ENCODE measurements around the gene ZBP1.

ZBP1 gene

DNA sequence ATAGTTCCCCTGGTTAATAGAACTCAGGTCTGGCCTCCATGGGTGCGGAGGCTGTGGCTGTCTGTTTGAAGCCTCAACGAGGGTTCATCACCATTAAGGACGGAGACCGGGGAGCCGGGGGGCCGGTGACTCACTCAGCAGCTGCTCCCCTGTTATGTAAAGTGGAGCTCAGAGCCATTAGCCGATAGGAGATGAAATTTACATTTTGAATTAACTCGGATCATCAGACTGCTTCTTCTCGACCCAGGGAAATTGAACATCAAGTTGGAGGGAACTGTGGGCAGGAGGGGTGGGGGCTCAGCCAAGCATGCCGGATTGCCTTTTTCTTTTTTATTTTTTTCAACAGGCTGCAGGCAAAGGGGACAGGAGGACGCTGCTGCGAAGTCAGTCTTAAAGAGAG, 47.0 kb downstream of the ZBP1 start:
- no peak for DNase-seq (ENCODE audit: low read depth, low spot score)

DNA sequence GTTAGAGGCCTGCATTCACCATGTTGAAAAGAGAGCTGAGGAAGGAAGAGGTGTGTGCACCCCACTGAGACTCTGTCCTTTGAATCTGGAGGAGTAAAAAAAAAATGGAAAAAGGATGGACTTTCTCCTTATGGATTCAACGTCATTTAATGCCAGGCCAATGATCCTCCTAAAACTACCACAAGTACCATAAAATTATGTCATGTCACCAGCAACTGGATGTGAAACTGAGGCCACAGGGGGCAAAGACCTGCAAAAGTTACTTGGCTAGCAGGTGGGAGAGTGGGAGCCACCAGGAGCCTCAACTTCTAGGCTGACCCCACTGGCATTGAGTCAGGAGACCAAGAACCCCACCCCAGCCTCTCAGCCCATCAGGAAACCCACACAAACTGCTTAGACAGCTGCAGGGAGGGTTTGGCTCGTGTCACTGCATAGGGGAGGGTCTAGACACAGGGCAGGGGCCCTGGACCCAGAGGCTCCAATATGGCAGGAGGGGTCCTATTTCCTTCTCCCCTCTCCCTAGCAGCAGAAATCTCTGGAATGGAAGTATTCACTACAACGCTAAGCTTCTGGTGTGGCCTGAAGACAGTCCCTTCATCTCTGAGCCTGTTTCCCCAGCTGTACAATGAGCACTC, 48.3 kb downstream of the ZBP1 start:
- no peak for DNase-seq (ENCODE audit: low read depth, low spot score)

DNA sequence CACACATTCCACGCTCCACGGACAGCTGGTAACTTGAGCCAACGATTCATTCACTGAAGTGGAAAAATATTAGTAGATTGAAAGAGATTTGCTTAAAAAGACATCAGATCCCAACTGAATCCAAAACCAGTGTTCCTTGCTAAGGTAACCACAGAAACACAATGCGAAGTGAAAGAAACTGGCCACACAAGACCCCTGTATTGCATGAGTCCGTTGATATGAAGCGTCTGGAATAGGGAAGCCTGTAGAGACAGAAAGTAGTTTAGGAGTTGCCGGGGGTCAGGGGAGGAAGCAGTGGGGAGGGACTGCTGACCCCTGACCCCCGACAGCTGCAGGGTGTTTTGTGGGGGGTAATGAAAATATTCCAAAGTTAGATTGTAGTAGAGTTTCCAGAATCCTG, 49.3 kb downstream of the ZBP1 start:
- DNase-seq (ENCODE audit: low read depth, low spot score) = no peak

DNA sequence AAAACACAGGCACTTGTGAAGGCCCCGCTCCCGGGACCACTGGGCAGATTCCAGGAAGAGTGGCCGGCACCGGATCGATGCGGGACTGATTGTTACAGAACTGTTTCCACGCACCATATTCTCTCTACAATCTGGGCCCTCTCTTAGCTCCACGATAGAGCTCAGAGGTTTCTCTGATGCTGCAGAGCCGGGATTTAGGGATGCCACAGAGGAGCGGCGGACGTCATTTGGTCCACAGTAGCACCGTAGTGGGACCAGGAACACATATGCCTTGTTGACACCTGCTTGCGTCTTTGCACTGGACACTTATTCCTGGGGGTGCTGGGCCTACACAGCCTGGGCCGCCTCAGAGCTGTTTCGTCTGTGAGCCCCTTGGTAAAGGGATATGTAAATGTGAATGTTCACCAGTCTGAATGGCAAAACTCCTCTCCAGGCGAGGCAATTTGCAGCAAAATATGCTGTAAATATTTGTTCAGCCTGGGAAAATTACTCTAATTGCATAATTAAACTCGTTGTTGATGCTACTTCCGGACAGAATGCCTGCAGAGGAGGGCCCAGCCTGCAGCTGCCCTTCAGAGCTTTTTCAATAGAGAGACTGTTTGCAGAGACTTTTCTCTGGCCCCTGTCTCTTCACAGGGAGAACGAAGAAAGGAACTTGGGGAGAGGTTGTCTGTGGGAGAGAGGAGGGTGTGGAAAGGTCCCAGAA, 49.9 kb downstream of the ZBP1 start:
- DNase-seq (ENCODE audit: low read depth, low spot score) = no peak

DNA sequence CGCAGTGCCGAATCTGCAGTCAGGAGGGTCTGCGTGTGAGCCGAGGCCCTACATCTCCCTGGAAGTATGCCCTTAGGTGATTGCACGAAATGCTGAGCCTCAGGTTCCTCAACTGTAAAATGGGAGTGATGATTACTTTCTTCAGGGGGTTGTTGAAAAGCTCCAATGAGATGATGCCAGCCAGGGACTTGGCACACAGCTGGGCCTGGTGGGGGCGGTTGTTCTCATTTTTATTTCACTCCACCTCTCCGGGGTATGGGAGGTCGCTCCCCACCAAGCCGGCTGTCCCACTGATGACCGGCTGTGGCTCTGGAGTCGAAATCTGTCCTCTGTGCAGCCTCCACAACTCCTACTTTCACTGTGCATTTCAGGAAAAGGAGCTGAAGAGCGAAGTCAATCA, 51.3 kb downstream of the ZBP1 start:
- no peak for DNase-seq (ENCODE audit: low read depth, low spot score)

DNA sequence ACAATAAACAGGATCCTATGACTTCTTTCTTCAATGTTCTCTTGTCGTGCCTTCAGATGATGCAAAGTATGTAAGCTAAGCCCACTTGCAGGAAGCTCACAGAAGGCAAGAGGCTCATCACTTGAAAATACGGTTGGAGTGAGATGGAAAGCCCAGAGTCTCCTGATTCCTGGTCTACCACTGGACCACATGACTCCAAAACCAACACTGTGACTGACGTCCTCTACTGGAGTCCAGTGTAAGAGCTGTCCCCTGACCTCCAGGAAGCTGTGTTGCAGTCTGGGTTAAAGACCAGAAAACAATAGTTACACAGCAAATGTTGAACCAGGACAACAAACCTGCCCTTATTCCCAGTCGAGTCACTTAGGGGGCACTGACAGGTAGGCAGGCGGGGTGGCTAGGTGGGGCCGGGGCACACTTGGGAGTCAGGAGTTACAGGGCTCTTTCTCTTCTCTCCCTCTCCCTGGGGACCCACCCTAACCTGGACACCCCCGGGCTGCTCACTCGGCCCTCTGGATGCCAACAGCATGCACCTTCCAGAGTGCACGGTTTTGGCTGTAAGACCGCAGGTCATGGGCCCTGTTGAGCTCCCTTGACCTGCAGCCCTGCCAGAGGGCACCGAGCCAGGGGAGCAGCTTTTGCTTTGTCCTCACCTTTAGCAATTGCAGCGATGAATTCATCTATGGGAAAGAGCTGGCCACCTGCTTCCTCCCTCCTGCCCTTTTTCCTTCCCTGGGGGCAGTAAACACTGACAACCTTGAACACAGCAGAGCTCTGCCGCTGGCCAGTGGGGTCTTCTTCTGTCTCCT, 51.9 kb downstream of the ZBP1 start:
- no peak for DNase-seq (ENCODE audit: low read depth, low spot score)

DNA sequence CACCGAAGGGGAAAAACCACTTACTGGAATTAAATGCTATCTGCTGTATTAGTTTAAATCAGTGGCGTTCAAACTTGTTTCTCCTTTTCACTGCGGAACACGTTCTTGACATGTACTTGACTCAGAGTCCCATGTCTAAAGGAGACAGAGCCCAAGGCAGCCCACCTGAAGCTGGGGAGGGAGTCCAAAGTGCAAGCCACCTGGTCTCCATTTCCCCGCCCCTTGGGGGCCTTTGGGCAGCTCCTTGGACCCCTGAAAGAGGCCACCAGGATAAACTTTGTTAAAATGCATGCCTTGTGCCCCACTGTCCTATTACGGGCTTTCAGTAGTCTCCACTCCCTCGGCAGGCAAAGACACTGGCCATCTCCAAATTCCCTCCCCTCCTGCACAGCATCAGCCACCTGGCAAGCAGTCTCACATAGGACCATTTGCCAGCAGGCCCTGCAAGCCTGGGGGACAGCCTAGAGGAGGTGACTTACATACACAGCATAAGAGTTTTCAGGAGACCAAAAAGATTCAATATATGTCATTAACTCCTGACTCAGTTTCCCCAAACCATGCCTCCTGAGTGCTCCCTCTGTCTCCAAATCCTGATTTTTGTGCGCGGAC, 52.7 kb downstream of the ZBP1 start:
- DNase-seq (ENCODE audit: low read depth, low spot score) = no peak

DNA sequence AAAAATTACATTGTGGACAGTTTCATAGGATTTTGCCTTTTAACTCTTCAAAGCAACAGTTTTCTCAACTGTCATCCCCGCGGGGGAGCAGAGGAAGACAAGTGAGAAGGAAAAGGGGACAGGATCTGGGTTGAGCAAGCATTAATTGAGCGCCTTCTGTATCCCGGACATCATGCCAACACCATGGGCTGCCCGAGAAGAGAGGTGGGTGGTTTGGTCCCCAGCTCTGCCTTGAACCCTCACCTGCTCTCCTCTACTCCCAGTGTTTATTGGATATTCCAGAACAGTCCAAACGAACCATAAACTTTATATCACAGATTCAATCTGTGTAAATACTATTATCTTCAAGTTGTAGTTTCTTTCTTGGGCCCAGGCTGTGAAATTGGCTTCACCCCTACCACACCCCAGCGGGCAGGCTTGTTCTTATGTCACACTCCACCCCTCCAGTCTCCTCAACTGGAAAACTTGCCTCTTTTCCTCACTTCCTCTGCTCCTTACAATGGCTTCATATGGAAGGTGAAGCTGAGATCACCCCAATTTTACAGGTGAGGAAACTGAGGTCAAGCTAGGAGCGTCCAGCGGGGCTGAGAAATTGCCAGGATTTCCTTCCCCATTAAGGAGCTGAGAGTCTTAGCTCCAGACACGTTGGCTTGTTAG, 53.3 kb downstream of the ZBP1 start:
- no peak for DNase-seq (ENCODE audit: low read depth, low spot score)

DNA sequence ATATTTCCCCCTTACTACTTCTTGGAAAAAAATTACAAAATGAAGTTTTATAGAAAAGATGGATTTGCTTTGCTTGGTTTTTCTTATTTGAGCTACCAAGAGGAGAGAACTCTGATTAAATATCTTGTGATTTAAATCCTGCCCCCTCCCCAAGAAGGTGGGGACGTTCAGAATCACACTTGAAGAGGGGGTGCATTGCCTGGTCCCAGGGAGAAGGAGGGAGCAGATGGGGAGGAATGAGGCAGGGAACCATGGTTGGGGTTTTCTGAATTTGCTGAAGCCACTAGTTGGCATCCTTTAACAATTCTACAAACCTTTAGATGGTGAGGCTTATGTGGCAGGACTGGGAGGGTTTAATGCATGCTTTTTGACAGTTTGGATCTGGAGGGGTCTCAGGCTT, 53.8 kb downstream of the ZBP1 start:
- no peak for DNase-seq (ENCODE audit: low read depth, low spot score)

DNA sequence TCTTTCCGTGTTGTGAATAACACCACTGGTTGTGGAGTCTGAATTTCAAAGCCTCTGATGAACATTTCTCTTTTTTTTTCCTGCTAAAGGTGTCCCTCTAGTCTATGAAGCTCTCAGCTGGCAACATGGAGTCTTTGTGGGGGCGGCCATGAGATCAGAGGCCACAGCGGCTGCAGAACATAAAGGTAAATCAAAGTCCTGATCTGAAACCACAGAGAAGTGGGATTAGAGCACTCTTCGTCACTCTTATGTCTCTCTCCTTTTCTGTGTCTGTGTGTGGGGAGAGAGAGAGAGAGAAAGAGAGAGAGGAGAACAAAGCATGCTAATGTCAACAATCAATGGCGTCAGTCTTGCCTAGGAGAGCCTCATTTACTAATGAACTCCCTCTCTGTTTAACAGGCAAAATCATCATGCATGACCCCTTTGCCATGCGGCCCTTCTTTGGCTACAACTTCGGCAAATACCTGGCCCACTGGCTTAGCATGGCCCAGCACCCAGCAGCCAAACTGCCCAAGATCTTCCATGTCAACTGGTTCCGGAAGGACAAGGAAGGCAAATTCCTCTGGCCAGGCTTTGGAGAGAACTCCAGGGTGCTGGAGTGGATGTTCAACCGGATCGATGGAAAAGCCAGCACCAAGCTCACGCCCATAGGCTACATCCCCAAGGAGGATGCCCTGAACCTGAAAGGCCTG, 55.1 kb downstream of the ZBP1 start:
- DNase-seq (ENCODE audit: low read depth, low spot score) = no peak

DNA sequence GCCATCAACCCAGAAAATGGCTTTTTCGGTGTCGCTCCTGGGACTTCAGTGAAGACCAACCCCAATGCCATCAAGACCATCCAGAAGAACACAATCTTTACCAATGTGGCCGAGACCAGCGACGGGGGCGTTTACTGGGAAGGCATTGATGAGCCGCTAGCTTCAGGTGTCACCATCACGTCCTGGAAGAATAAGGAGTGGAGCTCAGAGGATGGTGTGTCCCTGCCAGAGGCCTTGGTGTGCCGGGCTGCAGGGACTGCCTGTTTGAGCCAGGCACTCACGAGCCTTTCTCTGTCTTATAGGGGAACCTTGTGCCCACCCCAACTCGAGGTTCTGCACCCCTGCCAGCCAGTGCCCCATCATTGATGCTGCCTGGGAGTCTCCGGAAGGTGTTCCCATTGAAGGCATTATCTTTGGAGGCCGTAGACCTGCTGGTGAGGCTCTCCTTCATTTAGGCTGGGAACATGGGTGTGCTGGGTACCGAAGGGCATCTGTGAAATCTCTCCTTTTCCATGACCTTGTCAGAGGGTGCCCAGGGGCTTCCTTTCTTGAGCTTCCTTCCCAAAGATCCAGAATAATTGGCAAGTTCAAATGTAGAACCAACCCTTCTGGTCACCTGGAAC, 55.9 kb downstream of the ZBP1 start:
- no peak for DNase-seq (ENCODE audit: low read depth, low spot score)

DNA sequence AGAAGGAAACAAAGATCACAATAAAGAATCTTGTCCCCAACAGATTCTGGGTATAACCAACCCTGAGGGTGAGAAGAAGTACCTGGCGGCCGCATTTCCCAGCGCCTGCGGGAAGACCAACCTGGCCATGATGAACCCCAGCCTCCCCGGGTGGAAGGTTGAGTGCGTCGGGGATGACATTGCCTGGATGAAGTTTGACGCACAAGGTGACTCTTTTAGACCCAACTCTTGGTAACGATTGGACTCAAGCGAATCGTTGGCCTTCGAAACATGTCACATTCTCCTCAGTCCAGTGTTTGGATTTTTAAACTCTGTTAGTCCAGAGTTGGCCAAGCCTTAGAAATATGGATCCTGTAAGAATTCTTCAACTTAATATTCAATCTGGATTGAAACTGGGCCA, 56.7 kb downstream of the ZBP1 start:
- no peak for DNase-seq (ENCODE audit: low read depth, low spot score)

DNA sequence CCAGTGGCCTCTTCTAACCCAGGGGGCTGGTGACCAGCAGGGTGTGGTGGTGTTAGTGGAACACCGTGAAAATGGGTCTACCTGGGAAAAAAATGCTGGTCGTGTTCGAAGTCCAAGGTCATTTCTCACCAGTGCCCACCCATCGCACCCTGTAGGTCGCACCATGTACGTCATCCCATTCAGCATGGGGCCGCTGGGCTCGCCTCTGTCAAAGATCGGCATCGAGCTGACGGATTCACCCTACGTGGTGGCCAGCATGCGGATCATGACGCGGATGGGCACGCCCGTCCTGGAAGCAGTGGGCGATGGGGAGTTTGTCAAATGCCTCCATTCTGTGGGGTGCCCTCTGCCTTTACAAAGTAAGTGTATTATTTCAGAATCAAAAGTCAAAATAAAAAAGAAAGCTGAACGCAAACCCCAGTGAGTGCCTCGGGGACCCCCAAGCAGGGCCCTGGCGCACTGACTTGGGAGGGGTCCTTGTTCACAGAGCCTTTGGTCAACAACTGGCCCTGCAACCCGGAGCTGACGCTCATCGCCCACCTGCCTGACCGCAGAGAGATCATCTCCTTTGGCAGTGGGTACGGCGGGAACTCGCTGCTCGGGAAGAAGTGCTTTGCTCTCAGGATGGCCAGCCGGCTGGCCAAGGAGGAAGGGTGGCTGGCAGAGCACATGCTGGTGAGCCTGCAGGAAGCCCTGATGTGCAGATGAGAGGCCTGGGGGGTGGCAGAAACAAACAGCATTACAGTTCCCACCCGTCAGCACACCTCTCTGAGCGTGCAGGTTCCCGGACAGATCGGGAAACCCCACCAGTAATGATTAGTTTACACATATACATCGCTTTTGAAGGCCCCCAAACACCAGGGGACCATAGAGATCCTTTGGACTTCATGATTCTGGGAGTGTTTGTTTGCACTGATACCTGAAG, 57.4 kb downstream of the ZBP1 start:
- no peak for DNase-seq (ENCODE audit: low read depth, low spot score)

DNA sequence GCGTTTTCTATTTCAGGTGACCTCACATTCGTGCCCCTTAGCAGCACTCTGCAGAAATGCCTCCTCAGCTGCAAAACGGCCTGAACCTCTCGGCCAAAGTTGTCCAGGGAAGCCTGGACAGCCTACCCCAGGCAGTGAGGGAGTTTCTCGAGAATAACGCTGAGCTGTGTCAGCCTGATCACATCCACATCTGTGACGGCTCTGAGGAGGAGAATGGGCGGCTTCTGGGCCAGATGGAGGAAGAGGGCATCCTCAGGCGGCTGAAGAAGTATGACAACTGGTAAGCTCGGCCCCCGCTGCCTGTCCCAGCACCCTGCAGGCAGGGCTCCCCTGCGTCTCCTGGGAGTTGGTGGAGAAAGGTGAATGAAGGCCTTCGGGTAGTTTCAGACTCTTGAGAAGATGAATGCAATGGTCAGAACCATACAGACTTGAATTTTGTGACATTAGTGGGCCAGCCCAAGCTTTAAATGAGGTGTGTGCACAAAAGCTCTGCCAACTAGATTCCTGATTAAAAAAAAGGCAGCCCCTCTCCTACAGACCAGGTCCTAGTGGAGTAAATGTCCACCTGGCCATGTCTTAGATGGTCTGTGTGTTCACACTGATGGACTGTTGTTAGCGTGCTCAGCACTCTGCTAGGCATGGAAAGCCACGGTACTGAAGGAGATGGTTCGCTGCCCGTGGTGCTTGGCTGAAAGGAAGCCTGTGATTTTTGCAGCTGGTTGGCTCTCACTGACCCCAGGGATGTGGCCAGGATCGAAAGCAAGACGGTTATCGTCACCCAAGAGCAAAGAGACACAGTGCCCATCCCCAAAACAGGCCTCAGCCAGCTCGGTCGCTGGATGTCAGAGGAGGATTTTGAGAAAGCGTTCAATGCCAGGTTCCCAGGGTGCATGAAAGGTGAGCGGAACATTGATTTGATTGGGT, 58.6 kb downstream of the ZBP1 start:
- DNase-seq (ENCODE audit: low read depth, low spot score) = no peak

DNA sequence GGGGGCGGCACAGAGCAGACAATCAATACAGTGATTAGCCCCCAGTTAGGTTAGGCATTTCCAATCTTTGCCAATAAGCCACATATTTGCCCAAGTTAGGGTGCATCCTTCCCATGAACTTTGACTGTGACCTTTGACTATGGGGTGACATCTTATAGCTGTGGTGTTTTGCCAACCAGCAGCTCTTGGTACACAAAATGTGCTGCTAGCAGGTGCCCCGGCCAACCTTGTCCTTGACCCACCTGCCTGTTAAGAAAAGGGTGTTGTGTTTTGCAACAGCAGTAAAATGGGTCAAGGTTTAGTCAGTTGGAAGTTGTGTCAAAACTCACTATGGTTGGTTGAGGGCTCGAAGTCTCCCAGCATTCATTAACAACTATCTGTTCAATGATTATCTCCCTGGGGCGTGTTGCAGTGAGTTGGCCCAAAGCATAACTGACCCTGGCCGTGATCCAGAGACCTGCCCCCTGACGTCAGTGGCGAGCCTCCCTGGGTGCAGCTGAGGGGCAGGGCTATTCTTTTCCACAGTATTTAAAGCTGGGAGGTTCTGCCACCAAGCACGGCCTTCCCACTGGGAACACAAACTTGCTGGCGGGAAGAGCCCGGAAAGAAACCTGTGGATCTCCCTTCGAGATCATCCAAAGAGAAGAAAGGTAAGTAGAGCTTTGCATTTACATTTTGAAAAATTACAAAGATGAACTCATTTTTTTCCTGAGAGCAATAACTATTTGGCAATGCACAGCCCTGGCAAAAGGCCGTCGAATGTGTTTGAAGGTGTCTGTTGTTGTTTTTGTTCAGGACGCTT, 59.5 kb downstream of the ZBP1 start, which contains the start of gene PCK1:
TSS of gene PCK1 (plus strand) at position 557 of the 802 bp plus-strand sequence. CDS start 302 bp downstream, outside the sequence.
- no peak for DNase-seq (ENCODE audit: low read depth, low spot score)

DNA sequence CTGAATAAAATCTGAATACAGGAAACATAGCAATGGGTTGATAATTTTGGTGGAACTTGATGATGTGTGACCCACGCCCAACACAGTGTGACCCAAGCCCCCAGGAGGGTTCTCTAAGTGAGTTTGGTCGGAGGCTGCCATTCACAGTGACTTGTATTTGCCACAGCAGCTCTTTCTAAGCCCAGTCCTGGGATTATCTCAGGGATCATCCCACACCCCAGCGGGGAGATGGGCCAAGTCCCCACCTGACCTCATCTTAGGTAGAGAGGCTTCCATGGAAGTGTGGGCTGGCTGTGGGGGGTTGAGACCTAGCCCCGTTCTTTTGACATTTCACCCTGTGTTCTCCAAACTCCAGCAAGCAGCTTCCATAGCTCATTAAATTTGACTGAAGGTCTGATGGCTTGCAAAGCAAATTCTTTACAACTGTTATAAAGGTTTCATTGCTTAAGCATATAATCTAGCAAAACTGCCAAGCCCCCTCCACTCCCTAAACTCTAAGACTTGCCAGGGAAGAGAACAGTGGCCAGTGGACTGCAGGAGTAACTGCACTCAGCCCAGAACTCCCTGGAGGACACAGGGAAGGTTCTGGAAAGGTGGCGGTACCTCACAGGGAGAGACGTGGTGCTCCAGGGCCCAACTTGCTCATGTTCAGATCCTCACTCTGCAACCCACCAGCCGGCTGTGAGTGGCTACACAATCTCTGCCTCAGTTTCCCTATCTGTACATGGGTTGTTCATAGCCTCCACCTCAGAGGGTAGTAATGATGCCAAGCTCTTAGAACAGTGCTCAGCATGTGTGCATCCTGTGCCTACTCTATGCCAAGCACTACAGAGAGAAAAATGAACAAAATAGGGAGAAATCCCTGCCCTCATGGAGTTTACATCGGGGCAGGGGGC, 60.3 kb downstream of the ZBP1 start:
- DNase-seq (ENCODE audit: low read depth, low spot score) = no peak

DNA sequence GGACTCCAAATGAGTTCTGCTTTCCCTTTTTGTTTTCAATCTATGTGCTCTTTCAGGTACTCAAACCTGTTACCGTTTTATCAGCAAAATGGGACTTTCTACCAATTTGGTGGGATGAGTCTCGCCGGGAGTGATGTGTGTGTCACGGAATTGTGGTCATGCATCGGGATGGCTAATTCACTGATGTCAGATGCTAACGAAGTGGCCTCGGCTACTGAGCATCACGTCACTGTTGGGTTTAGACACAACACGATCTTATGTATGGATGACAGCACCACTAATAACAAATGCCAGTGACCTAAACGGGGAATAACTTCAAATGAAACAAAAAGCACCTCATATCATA, 61.0 kb downstream of the ZBP1 start:
- DNase-seq (ENCODE audit: low read depth, low spot score) = no peak

Measured in activated CD4-positive, CD25-positive, alpha-beta regulatory T cell treated with anti-CD3 and anti-CD28 coated beads, Interleukin-2, amount 50 U/mL, for 16 hours (primary cell).